HG03039 (cell line): ENCODE results near the gene PACRG.
"Not testable (repeated sequence)": the region's sequence is repeated elsewhere in the genome, so short reads cannot be mapped to it uniquely, and the experiment has no call there.

Experiments
- ATAC-seq: cut with Tn5 transposase; IDR thresholded peaks from one replicate; pipeline ENCODE4 v1.9.1; 2021; ENCODE audit warnings: mild to moderate bottlenecking, moderate library complexity; ENCODE audit not compliant: unreplicated experiment

The PACRG gene

GRCh38 chr6:162983234-162983633 is 255.5 kb downstream of the PACRG start:
- ATAC-seq = not testable (repeated sequence)

DNA sequence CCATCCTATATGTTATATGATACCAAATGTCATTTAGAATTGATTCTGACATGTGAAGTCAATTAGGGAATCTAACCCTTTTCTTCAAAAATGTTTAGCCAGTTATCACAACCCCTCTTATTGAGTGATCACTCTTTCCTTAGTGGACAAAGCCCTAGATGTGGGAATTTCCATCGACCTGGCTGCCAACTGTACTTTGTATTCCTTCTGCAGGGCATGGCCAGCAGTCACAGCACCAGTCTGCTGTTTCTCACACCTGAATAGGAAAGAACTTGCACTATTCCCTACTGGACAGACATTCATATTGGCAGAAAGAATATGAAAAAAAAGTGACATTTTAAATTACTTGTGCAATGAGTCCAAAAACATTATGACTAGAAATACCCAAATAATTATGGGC is 271.0 kb downstream of the PACRG start:
- no peak for ATAC-seq

- no peak for ATAC-seq
Measured at GRCh38 chr6:162999575-163000285, 272.0 kb downstream of the PACRG start.

DNA sequence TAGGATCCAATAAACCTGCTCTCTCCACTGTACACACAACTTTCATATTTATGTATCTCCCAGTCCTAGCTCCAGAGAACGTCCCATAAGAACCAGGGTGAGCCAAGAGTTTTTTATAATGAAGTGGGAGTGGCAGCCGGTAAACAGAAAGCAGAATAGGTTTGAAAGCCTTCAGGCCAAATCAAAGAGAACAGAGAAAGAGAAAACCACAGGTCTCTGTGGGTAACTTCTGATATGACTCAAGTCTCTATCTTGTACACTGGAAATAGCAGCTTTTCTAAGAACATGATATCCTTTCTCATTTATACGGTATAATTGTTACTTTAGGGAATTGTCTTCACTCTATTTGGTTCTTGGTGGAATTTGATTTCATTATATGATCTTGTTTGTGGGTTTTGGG is 273.6 kb downstream of the PACRG start:
- peak; percentile 98 for ATAC-seq

DNA sequence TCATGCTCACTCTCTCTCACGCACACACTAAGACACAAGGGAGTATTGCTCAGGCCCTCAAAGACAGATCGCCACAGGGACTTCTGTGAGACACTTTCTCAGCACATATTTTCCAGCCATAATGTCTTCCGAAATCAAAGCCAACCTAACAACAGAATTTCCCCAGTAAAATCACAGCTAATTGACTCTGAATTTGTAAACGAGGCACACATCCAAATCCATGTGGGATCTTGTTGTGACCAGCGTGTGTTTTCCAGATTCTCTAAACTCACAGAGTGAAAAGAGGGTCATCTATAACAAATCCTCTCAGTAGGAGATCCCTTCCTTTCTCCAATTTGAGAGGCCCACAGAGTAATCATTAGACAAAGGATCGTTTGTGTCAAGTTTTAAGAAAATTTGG is 280.4 kb downstream of the PACRG start:
- no peak for ATAC-seq

DNA sequence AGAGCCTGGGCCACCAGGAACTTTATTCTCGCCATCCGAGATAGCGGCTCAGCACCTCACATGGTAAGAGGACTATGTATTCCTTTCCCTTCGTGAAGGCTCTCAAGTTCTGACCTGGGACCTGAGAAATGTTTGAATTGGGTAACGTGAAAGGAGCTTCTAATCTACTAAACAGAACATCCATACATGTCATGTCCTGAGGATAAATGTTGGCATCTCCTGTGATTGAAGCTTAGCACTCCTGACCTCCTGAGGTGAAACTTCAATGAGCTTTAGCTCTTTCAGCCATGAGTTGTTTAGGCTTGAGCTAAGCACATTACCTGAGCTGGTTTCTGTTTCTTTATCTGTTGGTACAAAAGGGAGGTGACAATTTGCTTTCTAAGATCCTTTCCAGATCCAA is 280.9 kb downstream of the PACRG start:
- no peak for ATAC-seq

- ATAC-seq = no peak
Measured at GRCh38 chr6:163010145-163010544, 282.4 kb downstream of the PACRG start.

GRCh38 chr6:163014736-163015135 is 287.0 kb downstream of the PACRG start:
- ATAC-seq = no peak

DNA sequence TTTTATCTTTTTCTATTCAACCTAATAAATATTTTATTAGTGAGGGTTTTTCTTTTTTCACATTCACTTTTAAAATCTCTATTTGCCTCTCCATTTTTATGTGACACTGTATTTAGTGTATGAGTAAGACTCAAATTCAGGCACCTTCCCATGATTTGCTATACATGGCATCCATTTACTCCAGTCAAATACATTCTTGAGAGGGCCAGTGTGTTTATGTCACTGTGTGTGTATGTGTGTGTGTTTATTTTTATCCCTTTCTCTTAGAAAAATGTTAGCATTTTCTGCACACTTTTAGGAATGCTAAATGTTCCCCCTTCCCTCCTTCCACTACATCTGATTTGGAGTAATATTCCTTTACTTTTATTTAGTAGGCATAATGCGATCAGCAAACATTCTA is 290.0 kb downstream of the PACRG start:
- no peak for ATAC-seq

DNA sequence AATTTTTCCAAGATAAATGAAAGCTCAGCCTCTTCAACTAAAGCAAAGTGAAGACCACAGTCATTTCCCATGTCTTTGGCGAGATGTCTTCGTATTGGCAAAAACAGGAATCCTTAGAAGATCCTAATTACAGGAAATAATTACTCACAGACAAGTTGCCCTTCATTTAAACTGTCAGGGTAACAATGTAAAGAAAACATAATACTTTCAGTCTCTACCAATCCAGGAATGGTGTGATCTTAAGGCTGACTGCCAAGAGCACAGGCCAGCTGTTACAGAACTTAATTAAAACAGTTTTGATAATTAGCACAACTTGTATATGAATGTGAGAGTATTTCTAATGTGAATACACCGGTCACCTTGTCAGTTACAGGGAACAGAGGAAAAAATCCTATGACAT is 292.2 kb downstream of the PACRG start:
- no peak for ATAC-seq

DNA sequence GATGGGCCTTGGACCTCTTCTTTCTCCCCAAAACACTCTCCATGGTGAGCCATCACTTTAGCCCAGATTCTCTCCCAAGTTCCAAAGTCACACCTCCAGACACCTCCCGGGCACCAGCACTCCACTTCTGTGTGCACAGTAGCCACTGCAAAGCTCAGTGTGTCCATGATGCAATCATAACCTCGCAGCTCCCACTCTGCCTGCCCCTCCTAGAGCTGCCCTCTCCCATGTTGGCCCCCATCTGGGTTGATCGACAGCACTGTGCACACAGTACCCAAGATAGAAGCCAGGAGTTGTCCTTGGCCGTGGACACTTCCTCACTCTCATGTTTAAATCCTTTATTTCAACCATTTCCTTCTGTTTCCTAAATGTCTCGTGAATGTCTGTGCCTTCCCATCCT is 293.3 kb downstream of the PACRG start:
- no peak for ATAC-seq

- ATAC-seq = no peak
Measured at GRCh38 chr6:163023700-163024099, 295.9 kb downstream of the PACRG start.

DNA sequence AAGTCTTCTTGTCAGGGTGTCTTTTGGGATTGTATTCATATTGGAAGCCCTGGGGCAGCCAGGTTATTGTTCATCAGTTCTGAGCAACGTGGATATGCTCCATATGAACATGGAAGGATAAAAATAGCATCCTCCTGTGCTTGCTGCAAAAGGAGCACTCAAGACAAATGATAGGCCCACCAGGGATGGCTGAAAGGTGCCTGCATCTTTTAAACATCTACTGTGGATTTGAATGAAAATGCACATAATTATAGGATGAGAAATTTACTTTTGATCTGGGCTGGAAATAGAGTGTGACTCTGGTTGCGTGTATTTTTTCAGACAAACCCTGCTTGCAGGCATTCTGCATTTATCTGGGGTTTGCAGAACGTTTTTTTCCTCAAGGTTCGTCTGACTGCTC is 299.1 kb downstream of the PACRG start:
- ATAC-seq = no peak

DNA sequence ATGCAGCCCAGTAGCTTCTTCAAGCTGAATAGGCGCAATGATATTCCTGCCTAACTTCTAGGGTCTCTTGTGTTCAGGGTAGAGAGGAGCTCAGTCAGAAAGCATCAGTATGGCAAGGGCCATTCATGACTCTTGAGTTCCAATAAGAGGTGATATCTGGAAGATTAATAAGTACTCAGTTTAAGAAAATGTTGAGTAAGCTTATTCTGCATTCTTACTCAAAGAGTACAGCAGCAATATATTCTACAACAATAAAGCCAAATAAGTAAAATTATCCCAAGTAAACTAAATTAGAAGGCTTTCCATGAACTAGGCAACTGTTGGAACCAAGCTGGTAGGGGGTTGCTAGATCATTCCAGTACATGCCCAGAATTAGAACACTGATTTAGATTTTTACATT is 303.2 kb downstream of the PACRG start:
- no peak for ATAC-seq

- no peak for ATAC-seq
Measured at GRCh38 chr6:163031931-163032330, 304.2 kb downstream of the PACRG start.

DNA sequence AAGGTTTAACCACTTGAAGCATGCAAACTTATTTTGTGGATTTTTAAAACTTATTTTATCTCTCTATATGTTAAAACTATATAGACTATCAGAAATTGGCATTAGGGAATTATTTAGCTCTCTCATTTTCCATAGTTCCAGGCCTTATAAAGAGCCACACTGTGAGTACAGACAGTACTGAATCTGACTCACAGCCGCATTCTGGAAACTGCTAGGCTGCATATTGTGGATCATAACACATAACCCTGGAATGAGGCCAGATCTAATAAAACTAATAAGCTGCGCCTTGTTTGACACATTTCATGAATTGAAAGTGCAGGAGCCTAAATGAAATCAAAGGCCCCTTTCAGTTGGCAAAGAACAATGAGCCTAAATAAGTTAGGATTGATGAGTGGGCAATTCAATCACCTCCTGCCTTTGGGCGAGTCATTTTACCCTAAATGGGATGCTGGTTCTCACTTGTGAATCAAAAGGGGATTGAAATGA is 308.4 kb downstream of the PACRG start:
- ATAC-seq = no peak

GRCh38 chr6:163038317-163038716 is 310.5 kb downstream of the PACRG start:
- no peak for ATAC-seq

GRCh38 chr6:163048345-163048744 is 320.6 kb downstream of the PACRG start:
- no peak for ATAC-seq

GRCh38 chr6:163053667-163054344 is 326.0 kb downstream of the PACRG start:
- no peak for ATAC-seq

DNA sequence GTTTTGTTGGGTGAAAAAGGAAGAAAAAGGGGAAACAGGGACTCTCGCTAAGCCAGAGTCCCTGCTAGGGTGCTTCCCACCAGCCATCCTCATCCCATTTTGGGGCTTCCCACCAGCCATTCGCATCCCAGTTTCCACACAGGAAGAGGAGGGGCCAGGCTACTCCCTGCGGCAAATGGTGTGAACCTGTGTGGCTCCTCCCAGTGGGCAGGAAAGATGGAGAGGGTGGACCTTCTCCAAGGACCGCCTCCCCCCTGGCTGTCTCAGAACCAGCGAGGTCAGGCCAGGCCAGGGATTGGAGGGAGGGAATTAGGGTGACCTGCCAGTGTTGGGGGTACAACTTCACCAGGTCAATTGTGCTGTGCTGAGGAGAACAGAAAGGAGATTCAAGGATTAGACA is 326.9 kb downstream of the PACRG start:
- no peak for ATAC-seq

GRCh38 chr6:163057260-163057659 is 329.5 kb downstream of the PACRG start:
- no peak for ATAC-seq

DNA sequence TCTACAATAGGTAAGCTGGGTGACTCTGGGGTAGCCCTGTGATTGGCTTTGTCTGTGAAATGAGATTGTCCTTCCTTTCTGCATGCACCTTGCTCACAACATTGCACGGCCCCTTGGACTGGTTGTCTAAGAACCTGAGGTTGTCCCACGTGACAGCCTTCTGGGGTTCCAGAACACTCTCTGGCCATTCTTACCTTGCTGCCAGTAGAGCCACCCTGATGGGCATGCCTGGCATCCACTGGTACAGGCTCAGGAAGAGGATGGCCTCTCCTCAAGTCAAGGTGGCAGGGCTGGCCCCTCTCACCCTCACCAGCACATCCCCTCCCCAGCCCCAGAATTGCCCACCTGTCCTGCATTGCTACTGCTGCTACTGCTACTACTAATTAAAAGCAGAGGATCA is 335.0 kb downstream of the PACRG start:
- ATAC-seq = no peak

- ATAC-seq = no peak
Measured at GRCh38 chr6:163063561-163063960, 335.8 kb downstream of the PACRG start.
